K562 (cell line): ENCODE results near the gene CORO1A.

Source experiments
- GABPB1 ChIP-seq: sonication (generic); formaldehyde crosslinking; IDR thresholded peaks from 2 replicates; pipeline ENCODE4 v1.8.0; 2022; ENCODE audit warnings: mild to moderate bottlenecking, missing genetic modification reagents
- HMG20A ChIP-seq: fragments of 450-650 bp; formaldehyde crosslinking; conservative IDR thresholded peaks from 2 replicates; pipeline ENCODE4 v1.4.0; 2020; ENCODE audit warnings: mild to moderate bottlenecking, mixed read lengths
- POLR2A ChIP-seq: fragments of 450-650 bp; conservative IDR thresholded peaks from 2 replicates; pipeline ENCODE4 v1.6.1; 2016
- POLR2G ChIP-seq: fragments of 200-400 bp; formaldehyde crosslinking; IDR thresholded peaks from 2 replicates; pipeline ENCODE4 v1.6.1; 2017; ENCODE audit warnings: low read depth, mild to moderate bottlenecking, antibody characterized with exemption, low read length, moderate library complexity
- TF ChIP-seq, protein P1 (sequence below), 3 experiments: IDR thresholded peaks in 2 of 3; conservative IDR thresholded peaks in 1 of 3; 2 replicates each; pipeline ENCODE4 v1.5.1; 2011 to 2012; ENCODE audit warnings: low read length in 3 of 3, mild to moderate bottlenecking in 3 of 3, control low read depth in 2 of 3, improper control_type of control experiment in 1 of 3, inconsistent platforms in 1 of 3, low read depth in 1 of 3, mixed read lengths in 1 of 3, moderate library complexity in 1 of 3; ENCODE audit not compliant: insufficient read depth in 2 of 3
- TF ChIP-seq, protein P2 (sequence below), 2 experiments: fragments of 450-650 bp in 1 of 2; sonication (generic) in 1 of 2; formaldehyde crosslinking; conservative IDR thresholded peaks; 2 replicates each; pipeline versions ENCODE4 v1.4.0 to v1.8.1; 2020 to 2022; ENCODE audit warnings: mild to moderate bottlenecking in 1 of 2, missing genetic modification reagents in 1 of 2
- TF ChIP-seq, protein P3 (sequence below), 2 experiments: IDR thresholded peaks; 2 replicates each; pipeline ENCODE4 v1.6.1; 2012; ENCODE audit warnings: improper control_type of control experiment in 2 of 2, low read depth in 2 of 2, low read length in 2 of 2, borderline replicate concordance in 1 of 2
- TF ChIP-seq, protein P4 (sequence below): sonication (generic); formaldehyde crosslinking; IDR thresholded peaks from 2 replicates; pipeline ENCODE4 v1.8.1; 2023; ENCODE audit warnings: missing genetic modification reagents, mild to moderate bottlenecking, borderline replicate concordance

DNA sequence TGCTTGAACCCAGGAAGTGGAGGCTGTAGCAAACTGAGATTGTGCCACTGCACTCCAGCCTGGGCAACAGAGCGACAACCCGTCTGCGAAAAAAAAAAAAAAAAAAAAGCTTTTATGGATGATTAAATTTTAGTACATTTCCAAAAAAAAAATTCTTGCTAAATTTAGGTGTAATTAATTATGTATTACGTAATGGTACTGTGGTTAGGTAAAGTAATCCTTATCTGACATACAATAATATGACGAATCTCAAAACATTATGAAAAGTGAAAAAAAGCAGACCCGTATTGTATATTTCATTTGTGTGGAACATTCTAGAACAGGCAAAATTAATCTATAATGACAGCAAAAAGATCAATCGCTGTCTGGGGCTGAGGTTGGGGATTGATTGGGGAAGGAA, 10.3 kb upstream of the CORO1A start:
- TF ChIP-seq, protein P1, sequence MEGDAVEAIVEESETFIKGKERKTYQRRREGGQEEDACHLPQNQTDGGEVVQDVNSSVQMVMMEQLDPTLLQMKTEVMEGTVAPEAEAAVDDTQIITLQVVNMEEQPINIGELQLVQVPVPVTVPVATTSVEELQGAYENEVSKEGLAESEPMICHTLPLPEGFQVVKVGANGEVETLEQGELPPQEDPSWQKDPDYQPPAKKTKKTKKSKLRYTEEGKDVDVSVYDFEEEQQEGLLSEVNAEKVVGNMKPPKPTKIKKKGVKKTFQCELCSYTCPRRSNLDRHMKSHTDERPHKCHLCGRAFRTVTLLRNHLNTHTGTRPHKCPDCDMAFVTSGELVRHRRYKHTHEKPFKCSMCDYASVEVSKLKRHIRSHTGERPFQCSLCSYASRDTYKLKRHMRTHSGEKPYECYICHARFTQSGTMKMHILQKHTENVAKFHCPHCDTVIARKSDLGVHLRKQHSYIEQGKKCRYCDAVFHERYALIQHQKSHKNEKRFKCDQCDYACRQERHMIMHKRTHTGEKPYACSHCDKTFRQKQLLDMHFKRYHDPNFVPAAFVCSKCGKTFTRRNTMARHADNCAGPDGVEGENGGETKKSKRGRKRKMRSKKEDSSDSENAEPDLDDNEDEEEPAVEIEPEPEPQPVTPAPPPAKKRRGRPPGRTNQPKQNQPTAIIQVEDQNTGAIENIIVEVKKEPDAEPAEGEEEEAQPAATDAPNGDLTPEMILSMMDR (IDR thresholded peaks at IDR 0.05 in 2 of 3, conservative IDR thresholded peaks at IDR 0.05 in 1 of 3; ENCODE audit: insufficient read depth in 2 of 3, low read depth in 1 of 3, low read length in 3 of 3) = no peak
- TF ChIP-seq, protein P2, sequence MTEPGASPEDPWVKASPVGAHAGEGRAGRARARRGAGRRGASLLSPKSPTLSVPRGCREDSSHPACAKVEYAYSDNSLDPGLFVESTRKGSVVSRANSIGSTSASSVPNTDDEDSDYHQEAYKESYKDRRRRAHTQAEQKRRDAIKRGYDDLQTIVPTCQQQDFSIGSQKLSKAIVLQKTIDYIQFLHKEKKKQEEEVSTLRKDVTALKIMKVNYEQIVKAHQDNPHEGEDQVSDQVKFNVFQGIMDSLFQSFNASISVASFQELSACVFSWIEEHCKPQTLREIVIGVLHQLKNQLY (CRISPR knock-in tag; conservative IDR thresholded peaks at IDR 0.05) = no peak
- no peak for TF ChIP-seq POLR2A
- TF ChIP-seq, protein P3, sequence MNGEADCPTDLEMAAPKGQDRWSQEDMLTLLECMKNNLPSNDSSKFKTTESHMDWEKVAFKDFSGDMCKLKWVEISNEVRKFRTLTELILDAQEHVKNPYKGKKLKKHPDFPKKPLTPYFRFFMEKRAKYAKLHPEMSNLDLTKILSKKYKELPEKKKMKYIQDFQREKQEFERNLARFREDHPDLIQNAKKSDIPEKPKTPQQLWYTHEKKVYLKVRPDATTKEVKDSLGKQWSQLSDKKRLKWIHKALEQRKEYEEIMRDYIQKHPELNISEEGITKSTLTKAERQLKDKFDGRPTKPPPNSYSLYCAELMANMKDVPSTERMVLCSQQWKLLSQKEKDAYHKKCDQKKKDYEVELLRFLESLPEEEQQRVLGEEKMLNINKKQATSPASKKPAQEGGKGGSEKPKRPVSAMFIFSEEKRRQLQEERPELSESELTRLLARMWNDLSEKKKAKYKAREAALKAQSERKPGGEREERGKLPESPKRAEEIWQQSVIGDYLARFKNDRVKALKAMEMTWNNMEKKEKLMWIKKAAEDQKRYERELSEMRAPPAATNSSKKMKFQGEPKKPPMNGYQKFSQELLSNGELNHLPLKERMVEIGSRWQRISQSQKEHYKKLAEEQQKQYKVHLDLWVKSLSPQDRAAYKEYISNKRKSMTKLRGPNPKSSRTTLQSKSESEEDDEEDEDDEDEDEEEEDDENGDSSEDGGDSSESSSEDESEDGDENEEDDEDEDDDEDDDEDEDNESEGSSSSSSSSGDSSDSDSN (IDR thresholded peaks at IDR 0.05; ENCODE audit: borderline replicate concordance in 1 of 2, low read depth in 2 of 2, low read length in 2 of 2) = no peak
- TF ChIP-seq POLR2G = no peak
- TF ChIP-seq HMG20A (CRISPR knock-in tag) = no peak
- TF ChIP-seq, protein P4, sequence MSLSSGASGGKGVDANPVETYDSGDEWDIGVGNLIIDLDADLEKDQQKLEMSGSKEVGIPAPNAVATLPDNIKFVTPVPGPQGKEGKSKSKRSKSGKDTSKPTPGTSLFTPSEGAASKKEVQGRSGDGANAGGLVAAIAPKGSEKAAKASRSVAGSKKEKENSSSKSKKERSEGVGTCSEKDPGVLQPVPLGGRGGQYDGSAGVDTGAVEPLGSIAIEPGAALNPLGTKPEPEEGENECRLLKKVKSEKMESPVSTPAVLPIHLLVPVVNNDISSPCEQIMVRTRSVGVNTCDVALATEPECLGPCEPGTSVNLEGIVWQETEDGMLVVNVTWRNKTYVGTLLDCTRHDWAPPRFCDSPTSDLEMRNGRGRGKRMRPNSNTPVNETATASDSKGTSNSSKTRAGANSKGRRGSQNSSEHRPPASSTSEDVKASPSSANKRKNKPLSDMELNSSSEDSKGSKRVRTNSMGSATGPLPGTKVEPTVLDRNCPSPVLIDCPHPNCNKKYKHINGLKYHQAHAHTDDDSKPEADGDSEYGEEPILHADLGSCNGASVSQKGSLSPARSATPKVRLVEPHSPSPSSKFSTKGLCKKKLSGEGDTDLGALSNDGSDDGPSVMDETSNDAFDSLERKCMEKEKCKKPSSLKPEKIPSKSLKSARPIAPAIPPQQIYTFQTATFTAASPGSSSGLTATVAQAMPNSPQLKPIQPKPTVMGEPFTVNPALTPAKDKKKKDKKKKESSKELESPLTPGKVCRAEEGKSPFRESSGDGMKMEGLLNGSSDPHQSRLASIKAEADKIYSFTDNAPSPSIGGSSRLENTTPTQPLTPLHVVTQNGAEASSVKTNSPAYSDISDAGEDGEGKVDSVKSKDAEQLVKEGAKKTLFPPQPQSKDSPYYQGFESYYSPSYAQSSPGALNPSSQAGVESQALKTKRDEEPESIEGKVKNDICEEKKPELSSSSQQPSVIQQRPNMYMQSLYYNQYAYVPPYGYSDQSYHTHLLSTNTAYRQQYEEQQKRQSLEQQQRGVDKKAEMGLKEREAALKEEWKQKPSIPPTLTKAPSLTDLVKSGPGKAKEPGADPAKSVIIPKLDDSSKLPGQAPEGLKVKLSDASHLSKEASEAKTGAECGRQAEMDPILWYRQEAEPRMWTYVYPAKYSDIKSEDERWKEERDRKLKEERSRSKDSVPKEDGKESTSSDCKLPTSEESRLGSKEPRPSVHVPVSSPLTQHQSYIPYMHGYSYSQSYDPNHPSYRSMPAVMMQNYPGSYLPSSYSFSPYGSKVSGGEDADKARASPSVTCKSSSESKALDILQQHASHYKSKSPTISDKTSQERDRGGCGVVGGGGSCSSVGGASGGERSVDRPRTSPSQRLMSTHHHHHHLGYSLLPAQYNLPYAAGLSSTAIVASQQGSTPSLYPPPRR (CRISPR knock-in tag) = no peak
- no peak for TF ChIP-seq GABPB1
